Measurements from ENCODE around the gene GATB.

DNA sequence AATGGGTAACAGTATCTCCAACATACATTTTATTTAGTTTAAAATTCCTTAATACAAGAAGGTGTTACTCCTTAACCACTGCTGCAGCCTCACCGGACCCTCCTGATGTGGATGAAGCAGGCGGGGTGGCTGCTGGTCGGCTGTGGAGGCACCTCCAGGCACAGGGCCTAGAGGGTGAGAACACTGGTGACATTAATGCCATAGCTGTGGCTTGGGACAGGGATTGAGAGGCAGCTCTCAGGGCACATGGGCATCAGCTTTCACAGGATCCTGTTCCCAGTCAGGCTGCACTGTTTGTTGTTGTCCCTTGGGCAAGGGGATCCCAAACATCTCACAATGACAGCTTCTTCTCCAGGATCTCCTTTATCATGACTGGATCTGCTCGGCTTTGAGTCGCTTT is 90.0 kb downstream of the GATB start:
- TF ChIP-seq, protein P1, sequence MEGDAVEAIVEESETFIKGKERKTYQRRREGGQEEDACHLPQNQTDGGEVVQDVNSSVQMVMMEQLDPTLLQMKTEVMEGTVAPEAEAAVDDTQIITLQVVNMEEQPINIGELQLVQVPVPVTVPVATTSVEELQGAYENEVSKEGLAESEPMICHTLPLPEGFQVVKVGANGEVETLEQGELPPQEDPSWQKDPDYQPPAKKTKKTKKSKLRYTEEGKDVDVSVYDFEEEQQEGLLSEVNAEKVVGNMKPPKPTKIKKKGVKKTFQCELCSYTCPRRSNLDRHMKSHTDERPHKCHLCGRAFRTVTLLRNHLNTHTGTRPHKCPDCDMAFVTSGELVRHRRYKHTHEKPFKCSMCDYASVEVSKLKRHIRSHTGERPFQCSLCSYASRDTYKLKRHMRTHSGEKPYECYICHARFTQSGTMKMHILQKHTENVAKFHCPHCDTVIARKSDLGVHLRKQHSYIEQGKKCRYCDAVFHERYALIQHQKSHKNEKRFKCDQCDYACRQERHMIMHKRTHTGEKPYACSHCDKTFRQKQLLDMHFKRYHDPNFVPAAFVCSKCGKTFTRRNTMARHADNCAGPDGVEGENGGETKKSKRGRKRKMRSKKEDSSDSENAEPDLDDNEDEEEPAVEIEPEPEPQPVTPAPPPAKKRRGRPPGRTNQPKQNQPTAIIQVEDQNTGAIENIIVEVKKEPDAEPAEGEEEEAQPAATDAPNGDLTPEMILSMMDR (IDR thresholded peaks at IDR 0.05), result no peak
- TF ChIP-seq EZH2phosphoT487 (IDR thresholded peaks at IDR 0.05) (no peak), EZH2 (IDR thresholded peaks at IDR 0.05) (no peak)
